Type B pancreatic cell (in vitro differentiated cells): ENCODE results near the gene IARS1. TPM values are rescaled to one million over a fixed set of nuclear protein-coding genes. Genes with fewer than 3 reads are reported as not detected.

Source experiments
- DNase-seq: peaks from one replicate; pipeline ENCODE4 v3.0.0; 2021; ENCODE audit warnings: mixed read lengths; ENCODE audit not compliant: unreplicated experiment; ENCODE audit errors: extremely low spot score
- H3K27ac Mint-ChIP-seq: 2 replicates; pipeline ENCODE4 v1.8.0; 2021; ENCODE audit warnings: mild to moderate bottlenecking, mixed read lengths
- H3K27me3 Mint-ChIP-seq: 2 replicates; pipeline ENCODE4 v1.8.0; 2021; ENCODE audit warnings: mixed read lengths
- H3K36me3 Mint-ChIP-seq: 2 replicates; pipeline ENCODE4 v1.8.0; 2021; ENCODE audit warnings: mixed read lengths
- H3K4me1 Mint-ChIP-seq: one replicate; pipeline ENCODE4 v1.8.0; 2021; ENCODE audit warnings: mixed read lengths; ENCODE audit not compliant: unreplicated experiment
- H3K4me3 Mint-ChIP-seq: 2 replicates; pipeline ENCODE4 v1.8.0; 2021; ENCODE audit warnings: mild to moderate bottlenecking, mixed read lengths
- H3K9me3 Mint-ChIP-seq: 2 replicates; pipeline ENCODE4 v1.8.0; 2021; ENCODE audit warnings: mixed read lengths
- CTCF ChIP-seq: fragments of 200-600 bp; sonication (generic); conservative IDR thresholded peaks from 2 replicates; pipeline ENCODE4 v1.5.0; 2021; ENCODE audit warnings: antibody characterized with exemption, mild to moderate bottlenecking
- microRNA-seq: library from miRNA; unstranded; fragments of <30 nt; microRNA quantifications from one replicate; pipeline ENCODE4, GENCODE V29; 2020
- total RNA-seq: library from RNA; stranded (reverse); gene quantifications from 2 replicates; pipeline ENCODE4 v1.2.1, GENCODE V29; 2021; ENCODE audit warnings: low replicate concordance

The IARS1 gene
- total RNA-seq, 1 donor from 2014 or later: 143 TPM

GRCh38 chr9:92254381-92255337 is 38.8 kb downstream of the IARS1 start:
- H3K4me3 Mint-ChIP-seq: no peak overlapping the region
- no peak for TF ChIP-seq CTCF
- no peaks in the 10 kb centered on the region for H3K27me3 Mint-ChIP-seq
- no peak for DNase-seq
- H3K27ac Mint-ChIP-seq: no peak overlapping the region
- H3K4me1 Mint-ChIP-seq: no peaks in the 10 kb centered on the region
- peaks cover 19% of the 10 kb centered on the region for H3K36me3 Mint-ChIP-seq
- no peaks in the 10 kb centered on the region for H3K9me3 Mint-ChIP-seq

GRCh38 chr9:92253656-92254055 is 39.8 kb downstream of the IARS1 start:
- DNase-seq: no peak
- no peaks in the 10 kb centered on the region for H3K27me3 Mint-ChIP-seq
- H3K9me3 Mint-ChIP-seq: no peaks in the 10 kb centered on the region
- H3K36me3 Mint-ChIP-seq: peaks cover 22% of the 10 kb centered on the region
- H3K27ac Mint-ChIP-seq: no peak overlapping the region
- no peaks in the 10 kb centered on the region for H3K4me1 Mint-ChIP-seq
- no peak overlapping the region for H3K4me3 Mint-ChIP-seq
- no peak for TF ChIP-seq CTCF

- H3K4me1 Mint-ChIP-seq: no peaks in the 10 kb centered on the region
- no peak overlapping the region for H3K27ac Mint-ChIP-seq
- no peak for TF ChIP-seq CTCF
- DNase-seq: no peak
- H3K27me3 Mint-ChIP-seq: no peaks in the 10 kb centered on the region
- no peak overlapping the region for H3K4me3 Mint-ChIP-seq
- no peaks in the 10 kb centered on the region for H3K9me3 Mint-ChIP-seq
- peaks cover 38% of the 10 kb centered on the region for H3K36me3 Mint-ChIP-seq
These were observed 45.5 kb downstream of the IARS1 start for GRCh38 chr9:92247981-92248380.

- Mint-ChIP-seq H3K27ac (no peak overlapping the region), H3K36me3 (peaks cover 42% of the 10 kb centered on the region), H3K4me3 (no peak overlapping the region), H3K27me3 (no peaks in the 10 kb centered on the region), H3K9me3 (no peaks in the 10 kb centered on the region), H3K4me1 (no peaks in the 10 kb centered on the region)
- DNase-seq: no peak
- no peak for TF ChIP-seq CTCF
These were observed 46.2 kb downstream of the IARS1 start for GRCh38 chr9:92247296-92247695.

- H3K27me3 Mint-ChIP-seq: no peaks in the 10 kb centered on the region
- no peak overlapping the region for H3K27ac Mint-ChIP-seq
- peaks cover 54% of the 10 kb centered on the region for H3K36me3 Mint-ChIP-seq
These were observed 48.3 kb downstream of the IARS1 start for GRCh38 chr9:92245005-92245797.

More at GRCh38 chr9:92245005-92245797, 48.3 kb downstream of the IARS1 start:
- TF ChIP-seq CTCF: no peak
- DNase-seq: no peak
- H3K4me3 Mint-ChIP-seq: no peak overlapping the region
- no peaks in the 10 kb centered on the region for H3K9me3 Mint-ChIP-seq
- H3K4me1 Mint-ChIP-seq: no peaks in the 10 kb centered on the region

Small RNA genes within 50 kb of the gene (microRNA-seq; reads per million reads assigned to microRNA genes)
- 10.7 reads per million, percentile 33 among the genes with 10 or more reads in this experiment for gene MIR3651

Other genes starting within 250 kb of the IARS1 start
- 66.1 and 78.1 TPM in 2 replicates for gene SPTLC1, start 178.3 kb downstream of the IARS1 start, total RNA-seq
- 37.4 and 41.0 TPM in 2 replicates for gene NOL8, start 31.7 kb upstream of the IARS1 start, total RNA-seq
- 4.0 and 7.6 TPM in 2 replicates for gene CENPP, start 32.3 kb upstream of the IARS1 start, total RNA-seq
- gene OGN, start 110.9 kb upstream of the IARS1 start, total RNA-seq: 2.8 TPM in 1 of 2 replicates, not detected in the other
- gene OMD, start 130.8 kb upstream of the IARS1 start, total RNA-seq: not detected in 2 replicates
- gene ASPN, start 188.8 kb upstream of the IARS1 start, total RNA-seq: 1.3 TPM in 1 of 2 replicates, not detected in the other
- gene ECM2, start 242.3 kb upstream of the IARS1 start, total RNA-seq: 0.24 and 0.51 TPM in 2 replicates